GM19099 (cell line): ENCODE data around the gene ISLR.

Source experiments
- POLR2A ChIP-seq: IDR thresholded peaks from 3 replicates; pipeline ENCODE4 v1.6.1; 2011; ENCODE audit warnings: low read depth; ENCODE audit not compliant: insufficient read length; ENCODE audit errors: extremely low read depth

The ISLR gene

GRCh38 chr15:74207652-74208440 is 34.3 kb downstream of the ISLR start:
- TF ChIP-seq POLR2A: no peak

- TF ChIP-seq POLR2A: no peak
Measured at GRCh38 chr15:74208496-74208895, 35.0 kb downstream of the ISLR start.

GRCh38 chr15:74208901-74209559 is 35.5 kb downstream of the ISLR start:
- no peak for TF ChIP-seq POLR2A

- TF ChIP-seq POLR2A: no peak
Measured at GRCh38 chr15:74209560-74209958, 36.0 kb downstream of the ISLR start.

- TF ChIP-seq POLR2A: no peak
Measured at GRCh38 chr15:74209997-74210671, 36.6 kb downstream of the ISLR start.

GRCh38 chr15:74210729-74211128 is 37.2 kb downstream of the ISLR start:
- TF ChIP-seq POLR2A: no peak

GRCh38 chr15:74211656-74212055 is 38.1 kb downstream of the ISLR start:
- no peak for TF ChIP-seq POLR2A

- TF ChIP-seq POLR2A: no peak
Measured at GRCh38 chr15:74212494-74212893, 39.0 kb downstream of the ISLR start.

GRCh38 chr15:74213858-74214284 is 40.4 kb downstream of the ISLR start:
- no peak for TF ChIP-seq POLR2A

GRCh38 chr15:74214324-74215021 is 41.0 kb downstream of the ISLR start:
- no peak for TF ChIP-seq POLR2A

- TF ChIP-seq POLR2A: no peak
Measured at GRCh38 chr15:74215958-74216357, 42.4 kb downstream of the ISLR start.

- no peak for TF ChIP-seq POLR2A
Measured at GRCh38 chr15:74216949-74217348, 43.4 kb downstream of the ISLR start.

- TF ChIP-seq POLR2A: no peak
Measured at GRCh38 chr15:74217907-74218885, 44.7 kb downstream of the ISLR start.
